Activated CD4-positive, CD25-positive, alpha-beta regulatory T cell treated with anti-CD3 and anti-CD28 coated beads, Interleukin-2, amount 50 U/mL, for 16 hours (primary cell): Measurements from ENCODE around the gene ANXA4.
"Not testable (repeated sequence)": the region's sequence is repeated elsewhere in the genome, so short reads cannot be mapped to it uniquely, and the experiment has no call there.

Source experiments
- DNase-seq: peaks from one replicate; pipeline ENCODE4 v3.0.0-alpha.2; 2020; ENCODE audit warnings: low read depth, low spot score

Gene ANXA4

DNA sequence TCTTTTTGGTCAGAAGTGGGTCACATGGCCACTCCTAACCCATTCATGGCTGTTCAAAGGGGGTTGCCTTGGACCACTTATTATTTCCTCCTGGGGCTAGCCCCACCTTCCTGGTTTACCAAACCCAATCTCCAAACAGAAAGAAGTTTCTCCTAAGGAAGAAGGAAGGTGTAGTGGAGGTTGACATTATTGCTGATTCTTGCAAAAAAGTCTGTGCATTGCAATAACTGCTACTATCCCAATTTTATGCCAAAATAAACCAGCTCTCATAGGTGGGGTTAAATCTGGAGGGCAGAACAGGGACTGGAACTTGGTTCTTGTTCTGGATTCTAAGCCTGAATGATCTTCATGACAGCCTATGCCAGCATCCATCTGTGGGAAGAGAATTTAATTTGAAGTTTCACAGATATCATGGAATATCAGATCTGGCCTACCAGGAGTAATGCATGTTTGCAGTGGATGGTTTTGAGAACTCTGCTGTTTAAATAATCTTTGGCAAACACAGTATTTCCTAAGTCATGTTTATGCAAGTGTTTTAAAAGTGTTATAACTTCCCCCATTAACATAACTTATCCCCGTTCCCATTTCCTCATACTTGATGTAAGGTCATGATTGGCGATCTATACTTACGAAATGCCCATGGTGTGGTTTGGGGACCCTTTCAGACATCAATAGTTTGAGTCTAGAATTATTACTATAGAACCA lies 11.9 kb downstream of the ANXA4 start:
- DNase-seq, result no peak

DNA sequence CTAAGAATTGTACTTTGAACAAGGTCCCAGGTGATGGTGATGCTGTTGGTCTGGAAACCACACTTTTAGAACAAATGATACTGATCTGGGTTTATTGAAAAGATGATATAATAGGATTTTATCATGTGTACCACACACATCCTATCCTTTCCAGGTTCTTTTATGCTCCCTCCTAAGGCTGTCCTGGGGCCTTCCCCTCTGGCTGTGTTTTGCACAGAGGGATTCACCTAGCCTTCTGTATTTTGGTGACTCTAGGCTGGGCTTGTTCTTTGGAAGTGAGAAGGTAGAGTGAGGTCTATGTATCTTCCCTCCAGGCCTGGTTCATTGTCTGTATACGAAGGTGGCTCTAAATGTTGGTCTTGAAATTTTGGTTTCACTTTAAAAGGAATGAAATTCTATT lies 12.7 kb downstream of the ANXA4 start:
- DNase-seq, result no peak

GRCh38 chr2:69755862-69756467 lies 14.0 kb downstream of the ANXA4 start:
- DNase-seq, result no peak

GRCh38 chr2:69762025-69762424 lies 20.1 kb downstream of the ANXA4 start:
- DNase-seq, result no peak

GRCh38 chr2:69762513-69763494 lies 20.9 kb downstream of the ANXA4 start:
- no peak for DNase-seq

DNA sequence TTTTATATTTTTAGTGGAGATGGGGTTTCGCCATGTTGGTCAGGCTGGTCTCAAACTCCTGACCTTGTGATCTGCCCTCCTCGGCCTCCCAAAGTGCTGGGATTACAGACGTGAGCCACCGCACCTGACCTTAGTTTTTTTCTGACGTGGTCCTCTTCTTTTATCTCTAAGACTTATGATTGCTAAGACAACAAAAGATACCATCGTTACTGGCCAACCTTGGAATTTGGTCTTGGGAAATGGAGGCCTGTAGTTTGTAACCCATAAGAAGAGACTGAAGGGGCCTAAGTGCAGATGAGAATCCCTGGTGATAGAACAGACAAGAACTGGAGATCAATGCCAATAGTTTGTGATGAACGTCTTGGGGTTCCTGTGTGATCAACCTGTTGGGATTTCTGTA lies 21.9 kb downstream of the ANXA4 start:
- not testable (repeated sequence) for DNase-seq

GRCh38 chr2:69764286-69765095 lies 22.6 kb downstream of the ANXA4 start:
- DNase-seq, result no peak

- no peak for DNase-seq
Measured at GRCh38 chr2:69765096-69765380, 23.1 kb downstream of the ANXA4 start.

DNA sequence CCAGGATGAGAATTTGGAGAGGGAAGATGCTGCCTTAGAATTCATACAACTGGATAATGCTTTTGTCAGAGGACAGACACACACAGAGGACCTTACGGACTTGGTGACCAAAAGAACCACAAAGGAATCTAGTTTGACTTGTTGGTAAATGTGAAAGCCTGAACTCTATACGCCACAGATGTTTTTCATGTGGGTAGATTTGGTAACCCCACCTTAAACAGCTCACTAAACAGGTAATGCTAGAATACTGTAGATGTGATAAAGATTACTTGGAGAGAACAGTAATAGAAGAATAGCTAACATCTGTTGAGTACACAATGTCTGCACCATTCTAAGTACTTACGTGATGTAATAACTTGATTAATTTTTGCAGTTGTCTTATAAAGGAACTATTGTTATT lies 24.1 kb downstream of the ANXA4 start:
- no peak for DNase-seq

DNA sequence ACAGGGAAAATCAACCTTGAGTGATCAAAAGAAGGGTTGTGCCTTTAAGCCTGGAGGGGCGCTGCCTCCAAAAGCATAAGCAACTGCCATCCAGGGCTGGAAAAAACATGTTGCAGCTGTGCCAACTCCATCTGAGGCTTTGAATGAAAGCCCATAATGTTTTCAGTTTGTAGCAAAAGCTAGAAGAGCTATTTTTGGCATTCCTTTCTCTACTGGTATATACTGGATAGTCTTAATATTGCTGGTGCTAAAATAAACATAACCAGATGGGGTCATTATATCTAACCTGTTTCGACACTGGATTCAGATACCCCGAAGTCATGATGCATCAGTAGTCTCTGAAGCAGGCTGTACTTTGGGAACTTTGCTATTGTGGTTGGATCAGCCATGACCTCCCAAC lies 25.1 kb downstream of the ANXA4 start:
- DNase-seq, result no peak

DNA sequence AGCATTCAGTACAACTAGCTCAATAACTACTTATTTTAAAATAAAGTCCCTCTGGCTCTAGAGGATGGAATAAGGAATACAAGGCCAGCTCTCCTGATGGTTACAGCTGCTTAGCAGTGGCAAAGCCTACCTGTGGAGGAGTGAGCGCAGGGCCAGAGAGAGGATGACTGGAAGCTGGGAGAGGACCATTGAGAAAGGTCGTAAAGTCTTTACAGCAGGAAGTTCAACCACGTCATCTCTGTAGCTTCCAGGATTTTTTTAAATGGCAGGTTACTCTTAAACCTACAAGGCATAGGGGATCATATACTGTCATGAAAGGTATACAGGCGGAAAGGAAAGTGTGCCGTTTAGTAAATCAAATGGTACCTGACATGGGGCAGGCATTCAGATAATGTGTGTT lies 26.3 kb downstream of the ANXA4 start:
- no peak for DNase-seq

DNA sequence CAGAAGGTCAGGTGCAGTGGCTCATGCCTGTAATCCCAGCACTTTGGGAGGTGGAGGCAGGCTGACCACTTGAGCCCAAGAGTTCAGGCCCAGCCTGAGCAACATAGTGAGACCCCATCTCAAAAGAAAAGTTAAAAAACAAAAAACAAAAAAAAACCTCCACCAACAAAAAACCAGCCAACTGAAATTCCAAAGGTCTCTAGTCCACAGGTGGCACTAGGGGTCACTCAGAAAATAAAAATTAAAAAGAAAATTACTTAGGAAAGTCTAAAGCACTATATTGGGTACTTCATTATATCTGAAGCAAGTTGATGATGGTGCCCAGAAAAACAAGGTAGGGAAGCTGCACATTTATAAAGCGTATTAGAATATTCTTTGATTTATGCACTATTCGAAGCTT lies 26.9 kb downstream of the ANXA4 start:
- no peak for DNase-seq

DNA sequence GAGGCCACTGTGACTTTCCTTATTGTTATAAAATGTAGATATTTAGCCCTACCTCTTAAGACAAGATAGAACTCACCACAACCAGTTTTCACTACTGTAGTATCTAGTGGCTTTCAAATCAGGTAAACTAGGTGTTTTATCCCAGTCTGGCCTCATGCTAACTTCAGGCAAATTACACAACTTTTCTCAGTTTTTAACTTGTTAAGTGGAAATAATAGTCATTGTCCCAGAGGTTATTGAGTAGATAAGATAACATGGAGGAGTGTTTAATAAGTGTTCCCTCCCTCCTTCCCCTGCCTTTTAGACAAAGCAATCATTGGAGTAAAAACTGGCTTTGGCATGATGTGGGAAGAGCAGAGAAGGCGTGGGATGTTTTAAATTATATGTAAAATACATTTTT lies 27.3 kb downstream of the ANXA4 start:
- no peak for DNase-seq

DNA sequence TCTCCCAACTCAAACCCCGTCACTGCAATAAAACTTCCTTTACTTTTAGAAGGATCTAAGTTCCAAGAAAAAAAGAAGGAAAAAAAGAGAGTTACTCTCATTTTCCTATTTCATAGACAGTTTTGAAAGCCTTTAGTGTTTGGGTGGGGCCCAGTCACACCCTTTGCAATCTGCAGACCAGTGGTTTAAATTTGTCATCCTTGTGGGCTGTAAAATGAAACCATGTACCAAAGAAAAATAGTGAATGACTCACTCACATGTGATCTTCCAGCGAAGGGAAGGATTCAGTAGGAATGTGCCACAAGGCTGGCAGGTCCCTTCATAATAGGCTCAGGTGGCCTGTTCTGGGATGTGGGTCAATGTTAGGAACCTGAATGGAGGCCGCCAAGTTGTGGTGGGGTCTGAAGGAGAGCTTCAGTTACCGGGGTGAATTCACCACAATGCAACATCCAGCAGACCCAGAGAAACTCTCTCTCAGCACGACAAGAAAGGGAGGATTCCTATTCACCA lies 28.3 kb downstream of the ANXA4 start:
- DNase-seq, result no peak

GRCh38 chr2:69770747-69771146 lies 28.8 kb downstream of the ANXA4 start:
- DNase-seq, result no peak

DNA sequence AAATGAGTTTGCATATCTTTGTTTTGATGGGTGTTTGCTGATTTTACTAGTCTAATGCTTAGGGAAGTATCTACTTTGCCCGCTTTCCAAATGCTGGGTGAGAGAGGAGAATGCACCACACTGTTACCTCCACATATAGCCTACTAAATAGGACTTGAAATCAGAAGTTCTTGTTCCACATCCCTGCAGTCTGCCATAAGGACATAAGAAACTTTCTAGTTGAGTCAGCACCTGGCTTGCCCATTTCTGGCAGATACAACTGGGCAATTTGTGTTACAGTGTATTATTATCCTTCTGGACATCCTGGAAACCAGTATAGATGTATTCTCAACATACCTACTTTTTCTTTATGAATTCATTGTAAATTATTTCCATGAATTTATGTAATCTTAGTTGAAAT lies 29.5 kb downstream of the ANXA4 start:
- no peak for DNase-seq

- DNase-seq, result no peak
Measured at GRCh38 chr2:69773206-69773605, 31.3 kb downstream of the ANXA4 start.

- not testable (repeated sequence) for DNase-seq
Measured at GRCh38 chr2:69774258-69774983, 32.5 kb downstream of the ANXA4 start.

GRCh38 chr2:69774984-69775982 lies 33.3 kb downstream of the ANXA4 start:
- no peak for DNase-seq
